RCC 7860 (cell line): ENCODE results near the gene FAM156A.
"Not testable (repeated sequence)": the region's sequence is repeated elsewhere in the genome, so short reads cannot be mapped to it uniquely, and the experiment has no call there.

Experiments used
- DNase-seq: peaks from one replicate; pipeline ENCODE4 v3.0.0-alpha.2; 2015; ENCODE audit warnings: low spot score
- FAIRE-seq: peaks from 2 replicates; lab custom pipeline; 2012; peaks lifted over from hg19 to GRCh38; lab: Jason Lieb, UNC

FAM156A gene, protein sequence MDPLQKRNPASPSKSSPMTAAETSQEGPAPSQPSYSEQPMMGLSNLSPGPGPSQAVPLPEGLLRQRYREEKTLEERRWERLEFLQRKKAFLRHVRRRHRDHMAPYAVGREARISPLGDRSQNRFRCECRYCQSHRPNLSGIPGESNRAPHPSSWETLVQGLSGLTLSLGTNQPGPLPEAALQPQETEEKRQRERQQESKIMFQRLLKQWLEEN

GRCh38 chrX:52958113-52958959, at the start of gene FAM156A:
TSS of gene FAM156A (minus strand) at chrX:52958518. CDS start at chrX:52948588, 9,930 bp downstream.
- FAIRE-seq, result peak; percentile 89
- DNase-seq, result not testable (repeated sequence)

GRCh38 chrX:53005327-53005726, 47.0 kb upstream of the FAM156A start:
- FAIRE-seq, result no peak
- no peak for DNase-seq

GRCh38 chrX:53004811-53005210, 46.5 kb upstream of the FAM156A start:
- FAIRE-seq, result no peak
- DNase-seq, result no peak

DNA sequence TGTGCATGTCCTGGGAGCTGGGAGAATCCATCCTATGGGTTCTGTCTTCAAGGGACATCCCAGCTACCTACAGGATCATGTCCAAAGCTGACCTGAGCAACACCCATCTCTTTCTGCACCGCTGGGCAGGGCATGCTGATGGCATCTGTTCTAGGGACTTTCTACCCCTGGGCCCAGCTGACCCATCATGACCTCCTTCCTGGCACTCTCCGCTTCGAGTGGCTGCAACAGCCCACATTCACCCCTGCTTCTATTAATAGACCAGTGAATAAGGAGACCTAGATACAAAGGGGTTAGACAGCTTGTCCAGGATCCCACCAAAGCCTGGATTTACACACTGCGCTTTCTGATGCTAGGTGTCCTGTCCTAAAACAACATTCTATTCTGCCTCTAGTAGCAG, 45.7 kb upstream of the FAM156A start:
- DNase-seq, result no peak

GRCh38 chrX:53003111-53003510, 44.8 kb upstream of the FAM156A start:
- no peak for FAIRE-seq

More for the DNA sequence above, 45.7 kb upstream of the FAM156A start:
- FAIRE-seq, result no peak

DNA sequence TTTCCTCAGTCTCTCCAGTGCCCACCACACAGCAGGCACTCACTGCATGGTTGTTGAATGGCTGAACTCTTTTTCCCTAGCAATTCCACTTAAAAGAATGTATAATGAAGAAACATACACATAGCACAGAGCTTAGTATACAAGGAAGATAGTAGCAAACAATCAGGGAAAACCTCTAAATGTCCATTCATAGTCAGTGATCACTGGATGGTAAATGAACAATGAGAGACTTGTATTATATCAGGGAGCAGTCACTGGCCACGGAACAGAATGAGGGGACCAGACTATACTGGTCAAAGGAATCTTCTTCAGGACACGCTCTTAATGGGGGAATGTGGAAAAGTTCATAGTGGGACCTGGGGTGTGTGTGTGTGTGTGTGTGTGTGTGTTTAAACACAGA, 43.6 kb upstream of the FAM156A start:
- DNase-seq, result no peak
- FAIRE-seq, result no peak

More at GRCh38 chrX:53003111-53003510, 44.8 kb upstream of the FAM156A start:
- no peak for DNase-seq

DNA sequence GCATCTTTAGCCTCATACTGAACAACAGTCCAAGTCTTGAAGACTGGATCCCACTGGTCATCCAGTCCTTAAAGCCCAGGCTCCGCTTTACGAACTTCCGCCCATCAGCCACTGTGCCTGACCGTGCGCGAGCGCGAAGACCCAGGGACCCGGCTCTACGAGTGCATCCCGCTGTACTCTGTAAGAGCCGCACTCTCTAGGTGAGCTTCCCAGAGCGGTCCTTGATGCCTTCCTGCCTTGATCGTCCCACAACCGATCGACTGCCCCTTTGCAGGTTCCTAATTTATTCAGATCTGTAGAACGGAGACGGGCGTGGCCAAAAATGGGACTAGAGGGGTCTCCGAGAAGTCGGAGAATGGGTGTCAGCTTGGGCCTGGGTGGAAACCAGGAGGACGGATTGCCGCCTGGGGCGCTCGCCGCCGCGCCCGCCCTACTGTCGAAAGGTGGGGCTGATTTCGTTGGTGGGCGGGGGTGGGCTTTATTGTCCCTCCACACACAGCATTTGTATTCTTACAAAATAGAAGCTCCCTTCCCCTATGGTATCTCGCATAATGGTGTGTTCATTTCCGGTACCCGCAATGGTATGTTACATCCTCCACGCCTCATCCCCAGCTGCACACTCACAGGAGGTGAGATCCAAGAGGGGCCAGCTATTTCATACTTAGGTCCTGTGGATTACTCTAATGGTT, 42.3 kb upstream of the FAM156A start:
- no peak for DNase-seq
- no peak for FAIRE-seq

- FAIRE-seq (no peak), DNase-seq (no peak)
Observed at GRCh38 chrX:52995987-52996331, 37.6 kb upstream of the FAM156A start.

DNA sequence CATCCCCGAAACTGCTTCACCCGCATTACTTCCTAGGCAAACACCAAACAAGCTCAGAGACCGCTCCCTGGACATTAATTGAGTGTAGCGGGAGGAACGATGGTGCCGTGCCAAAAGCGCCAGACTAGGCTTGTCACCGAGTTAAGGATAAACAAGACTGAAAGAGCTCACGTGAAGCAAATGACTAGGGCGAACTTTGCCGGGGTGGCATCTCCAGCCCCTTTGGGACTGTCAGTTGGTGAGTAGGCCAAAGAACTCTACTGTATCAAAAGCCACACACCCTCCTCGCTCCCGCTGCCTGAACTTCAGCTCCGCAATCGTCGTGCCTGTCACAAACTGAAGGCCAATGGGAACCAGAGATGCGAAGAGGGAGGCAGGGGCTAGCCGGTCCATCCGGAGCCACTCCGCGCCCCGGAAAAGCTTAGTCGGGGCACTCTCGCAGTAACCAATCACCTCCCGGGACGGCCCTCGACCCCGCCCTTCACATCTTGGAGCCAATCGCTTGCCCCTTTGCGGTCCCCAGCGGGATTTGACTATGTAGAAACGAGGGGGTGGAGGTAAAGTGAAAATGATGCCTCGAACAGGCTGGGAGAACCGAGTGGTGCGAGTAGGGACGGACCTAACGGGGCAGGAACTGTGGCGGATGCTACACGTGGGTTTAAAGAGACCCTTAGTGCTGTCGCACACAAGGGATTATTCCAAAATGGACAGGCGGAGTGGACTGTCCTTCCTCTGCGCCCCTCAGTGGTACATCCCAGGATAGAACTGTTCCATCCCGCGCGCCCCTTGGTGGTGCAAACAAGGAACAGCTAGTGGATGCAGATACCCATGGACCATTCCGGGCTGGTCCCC, 37.0 kb upstream of the FAM156A start:
- FAIRE-seq, result peak; percentile 97
- peak; percentile 86 for DNase-seq

- DNase-seq (no peak), FAIRE-seq (no peak)
Observed at GRCh38 chrX:52990848-52991247, 32.5 kb upstream of the FAM156A start.

GRCh38 chrX:52990011-52990631, 31.8 kb upstream of the FAM156A start:
- peak; percentile 18 for DNase-seq
- peak; percentile 59 for FAIRE-seq

DNA sequence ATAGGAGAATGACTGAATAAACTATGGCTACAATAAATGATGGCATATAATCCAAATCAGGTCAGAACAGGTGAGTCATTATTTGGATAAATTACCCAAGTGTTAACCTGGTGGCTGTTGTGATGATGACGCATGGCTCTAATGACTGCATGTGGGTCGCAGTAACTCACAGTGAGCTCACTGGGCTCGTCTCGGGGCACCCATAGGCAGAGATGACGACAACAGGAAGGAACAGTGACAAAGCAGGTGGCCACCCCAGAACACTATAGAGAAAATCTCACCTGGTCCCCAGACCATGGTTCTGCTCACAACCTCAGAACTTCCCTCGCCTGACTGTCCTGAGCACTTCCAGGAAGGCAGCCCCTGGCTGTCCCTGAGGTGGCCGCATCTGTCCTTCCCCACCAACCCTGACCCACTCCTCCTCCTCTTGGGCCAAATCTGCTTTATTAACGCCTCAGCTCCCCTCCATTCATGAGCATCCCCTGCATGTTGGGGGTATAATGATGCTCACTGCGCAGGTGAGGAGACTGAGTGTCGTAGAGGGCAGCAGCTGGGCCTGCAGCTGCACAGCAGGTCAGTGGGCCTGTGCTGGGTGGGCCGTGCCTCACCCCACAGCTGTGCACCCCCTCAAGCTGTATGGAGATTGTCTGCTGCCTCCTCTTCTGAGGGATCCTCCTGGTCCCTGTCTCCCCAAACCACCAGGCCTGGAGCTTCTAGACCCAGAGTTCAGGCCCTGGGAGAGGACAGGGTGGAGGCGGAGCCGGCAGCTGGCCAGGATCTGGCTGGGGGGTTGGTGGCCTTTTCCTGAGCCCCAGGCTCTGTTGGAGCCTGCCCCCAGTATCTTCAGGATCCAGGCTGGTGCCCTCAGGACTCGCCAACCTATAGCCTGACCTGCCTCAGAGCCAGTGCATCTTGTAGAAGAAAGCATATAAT, 30.9 kb upstream of the FAM156A start:
- FAIRE-seq, result peak; percentile 46
- DNase-seq, result peak; percentile 14

DNA sequence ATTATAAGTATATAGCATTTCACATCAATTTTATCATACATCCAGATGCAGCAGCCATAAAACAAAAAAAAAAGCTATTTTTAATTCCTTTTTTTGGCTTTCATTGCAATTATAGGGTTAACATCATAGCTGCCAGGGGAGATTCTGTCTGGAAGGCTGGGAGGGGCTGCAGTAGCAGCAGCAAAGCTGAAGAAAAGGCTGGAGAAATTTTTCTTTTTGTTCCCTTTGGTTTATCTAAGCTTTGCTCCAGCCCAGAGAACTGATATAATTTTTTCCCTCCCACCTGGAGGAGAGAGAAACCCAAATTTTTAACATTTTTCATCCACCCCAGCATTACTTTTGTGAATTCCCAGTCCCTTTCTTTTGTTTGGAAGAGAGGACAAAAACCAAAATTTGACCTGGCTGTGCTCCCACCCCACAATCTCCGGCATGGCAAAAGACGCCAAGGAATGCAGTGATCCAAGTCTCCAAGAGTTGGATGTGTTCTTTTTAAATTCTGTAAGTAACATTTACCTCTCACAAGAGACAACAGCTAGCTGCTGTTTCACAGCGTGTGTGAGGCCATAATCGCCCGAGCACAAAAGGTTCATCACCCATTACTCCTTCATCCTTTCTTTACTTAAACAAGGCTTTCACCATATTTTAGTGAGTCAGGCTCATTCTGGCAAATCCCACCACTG, 25.1 kb upstream of the FAM156A start:
- FAIRE-seq (no peak), DNase-seq (no peak)

DNA sequence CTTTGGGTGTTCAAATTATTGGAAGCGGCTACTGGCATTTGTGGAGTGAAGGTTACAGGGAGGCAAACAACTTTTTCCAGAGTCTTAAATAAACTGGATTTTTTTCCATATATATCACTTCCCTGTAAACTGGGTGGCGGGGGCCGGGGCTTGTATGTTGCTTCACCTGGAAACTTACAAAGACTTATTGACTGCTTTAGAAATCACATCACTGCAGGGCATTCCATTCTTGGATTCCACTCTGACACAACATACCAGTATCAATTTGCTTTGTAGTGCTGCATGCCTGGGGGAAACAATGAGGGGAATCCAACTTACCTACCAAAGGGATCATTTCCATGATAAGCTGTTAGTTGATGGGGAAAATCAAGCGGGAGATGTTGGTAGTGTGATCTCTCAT, 21.7 kb upstream of the FAM156A start:
- DNase-seq, result no peak
- FAIRE-seq, result no peak

DNA sequence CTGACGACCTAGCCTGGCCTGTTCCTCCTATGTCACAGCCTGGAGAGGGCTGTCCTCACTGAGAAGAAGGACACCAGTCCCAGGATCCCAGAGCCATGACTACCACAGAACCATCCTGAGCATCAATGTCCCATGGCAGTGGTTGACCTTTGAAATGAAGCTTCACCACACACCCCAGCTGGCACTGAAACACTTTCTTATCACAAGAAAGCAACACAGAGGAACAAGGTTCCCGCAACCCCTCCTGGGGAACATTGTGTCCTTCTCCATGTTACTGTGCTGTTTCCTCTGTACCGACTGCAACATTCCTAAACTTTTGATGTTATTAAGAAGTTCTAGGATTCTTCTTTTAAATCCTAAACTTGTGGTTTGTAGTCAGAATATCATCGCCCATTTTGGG, 21.2 kb upstream of the FAM156A start:
- DNase-seq, result no peak
- no peak for FAIRE-seq

- FAIRE-seq, result no peak
- no peak for DNase-seq
Observed at GRCh38 chrX:52977953-52978352, 19.6 kb upstream of the FAM156A start.

DNA sequence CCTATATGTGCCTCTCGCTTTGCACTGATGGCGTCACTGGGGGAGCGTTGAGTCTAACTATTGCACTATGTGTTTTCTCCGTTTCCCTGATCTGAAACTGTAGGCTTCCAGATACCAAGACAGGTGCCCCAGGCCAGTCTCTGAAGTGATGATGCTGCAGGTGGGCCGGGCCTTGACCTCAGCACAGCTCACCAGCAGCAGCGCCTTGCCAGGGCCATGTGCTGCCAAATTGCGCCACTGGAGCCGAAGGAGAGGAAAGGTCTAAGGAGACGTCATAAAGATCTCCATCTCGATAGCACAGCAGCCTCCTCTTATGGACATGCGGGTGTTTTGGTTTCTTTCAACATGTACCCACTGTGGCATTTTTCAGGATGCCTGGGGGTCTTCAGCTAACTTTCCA, 17.3 kb upstream of the FAM156A start:
- FAIRE-seq, DNase-seq: not testable (repeated sequence)

- not testable (repeated sequence) for DNase-seq, FAIRE-seq
Observed at GRCh38 chrX:52974336-52974992, 16.1 kb upstream of the FAM156A start.
